OCI-M2 (cell line): Measurements from ENCODE around the gene CAPN7.

Source experiments
- DNase-seq: peaks from one replicate; lab custom pipeline; 2025; ENCODE audit not compliant: unreplicated experiment; lab: John Stamatoyannopoulos, UW

CAPN7 gene

GRCh38 chr3:15198686-15199085 is 7.4 kb upstream of the CAPN7 start:
- DNase-seq, result no peak

DNA sequence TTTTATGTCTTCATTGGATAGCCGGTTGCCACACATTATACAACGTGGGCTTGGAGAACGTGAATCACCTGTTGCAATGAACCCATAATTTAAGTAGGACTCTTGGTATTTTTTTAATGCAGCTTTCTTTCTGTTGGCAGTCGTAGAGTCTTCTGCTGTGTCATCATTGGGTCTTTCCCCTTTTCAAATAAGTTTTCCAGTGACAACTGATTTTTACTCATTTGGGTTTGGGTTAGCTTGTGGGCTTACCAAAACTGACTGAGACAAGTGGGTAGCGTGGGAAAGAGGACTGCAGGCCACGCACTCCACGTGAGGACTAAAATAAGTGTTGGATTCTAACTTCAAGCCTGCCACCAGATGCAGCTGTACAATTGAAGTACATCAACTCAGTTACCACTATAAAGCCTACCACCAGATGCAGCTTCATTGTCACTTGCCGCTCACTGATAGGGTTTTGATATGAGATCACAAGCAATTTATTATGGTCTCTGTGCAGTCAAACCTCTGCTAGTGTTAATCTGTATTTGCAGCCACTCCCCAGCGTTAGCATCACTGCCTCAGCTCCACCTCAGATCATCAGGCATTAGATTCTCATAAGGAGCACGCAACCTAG is 6.4 kb upstream of the CAPN7 start:
- DNase-seq, result no peak

DNA sequence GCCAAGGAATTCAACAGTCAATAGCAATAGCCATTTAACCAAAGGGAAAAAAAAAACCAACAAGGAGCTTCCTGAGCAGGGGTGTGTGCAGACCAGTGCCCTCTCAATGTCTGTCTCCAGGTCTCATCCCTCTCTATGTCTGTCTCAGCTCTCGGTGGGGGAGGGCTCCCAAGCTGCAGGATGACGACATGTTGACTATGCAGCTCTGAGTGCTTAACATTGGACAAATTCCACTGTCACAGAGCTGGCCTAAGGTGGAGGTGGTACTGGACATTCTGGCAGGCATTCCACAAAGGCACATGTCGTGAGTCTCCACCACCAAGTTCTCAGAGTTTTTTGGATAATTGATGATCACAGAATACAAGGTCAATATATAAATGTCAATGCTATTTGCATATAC is 2.0 kb upstream of the CAPN7 start:
- DNase-seq, result no peak

- DNase-seq, result no peak
Observed at GRCh38 chr3:15205482-15205933, 538 bp upstream of the CAPN7 start.

DNA sequence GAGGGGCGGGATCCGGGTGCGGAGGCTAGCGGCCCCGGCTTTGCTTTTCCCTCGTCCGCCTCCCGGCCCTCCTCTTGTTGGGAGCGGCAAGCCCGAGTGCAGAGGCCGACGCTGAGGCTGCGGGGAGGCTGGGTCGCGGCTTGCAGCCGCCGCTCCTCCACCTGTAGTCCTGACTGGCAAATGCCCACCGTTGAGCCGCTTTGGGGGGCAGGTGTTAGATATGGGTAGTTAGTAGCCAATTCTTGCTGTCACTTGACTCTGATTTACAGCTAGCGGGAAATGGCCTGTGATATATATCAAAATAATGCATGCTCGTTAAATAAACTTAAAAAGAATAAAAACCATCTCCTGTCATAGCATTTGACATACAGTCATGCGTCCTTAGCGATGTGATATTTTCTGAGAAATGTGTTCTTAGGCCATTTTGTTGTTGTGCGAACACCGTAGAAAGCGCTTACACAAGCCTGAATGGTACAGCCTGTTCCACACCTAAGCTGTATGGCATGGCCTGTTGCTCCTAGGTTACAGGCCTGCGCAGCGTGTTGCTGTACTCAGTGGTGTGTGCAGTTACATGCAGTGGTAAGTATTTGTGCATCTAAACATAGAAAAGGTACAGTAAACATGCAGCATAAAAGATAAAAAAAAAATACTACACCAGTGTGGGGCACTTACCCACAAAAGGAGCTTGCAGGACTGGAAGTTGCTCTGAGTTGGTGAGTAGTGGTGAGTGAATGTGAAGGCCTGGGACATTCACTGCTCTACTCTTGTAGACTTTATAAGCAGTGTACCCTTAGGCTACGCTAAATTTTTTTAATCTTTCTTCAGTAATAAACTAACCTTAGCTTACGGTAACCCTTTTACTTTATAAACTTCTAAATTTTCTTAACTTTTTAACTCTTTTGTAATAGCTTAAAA is 873 bp downstream of the CAPN7 start:
- no peak for DNase-seq

GRCh38 chr3:15207836-15208504 is 1.9 kb downstream of the CAPN7 start:
- DNase-seq, result no peak

DNA sequence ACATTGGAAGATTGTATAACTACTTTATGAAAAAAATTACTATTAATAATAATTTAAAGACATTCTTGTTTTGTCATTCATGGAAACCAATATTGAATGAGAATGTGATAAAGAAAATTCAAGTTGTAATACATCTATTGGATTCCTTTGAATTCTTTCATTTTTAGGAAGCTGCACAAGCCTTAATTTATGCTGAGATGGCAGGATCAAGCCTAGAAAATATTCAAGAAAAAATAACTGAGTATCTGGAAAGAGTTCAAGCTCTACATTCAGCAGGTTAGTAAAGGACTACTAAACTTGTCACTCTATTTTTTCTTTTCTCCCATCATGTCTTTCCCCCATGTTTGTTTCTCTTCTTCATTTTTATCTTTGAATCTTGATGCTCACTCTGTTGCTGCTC is 5.9 kb downstream of the CAPN7 start:
- DNase-seq, result no peak

- no peak for DNase-seq
Observed at GRCh38 chr3:15214758-15215157, 8.7 kb downstream of the CAPN7 start.

DNA sequence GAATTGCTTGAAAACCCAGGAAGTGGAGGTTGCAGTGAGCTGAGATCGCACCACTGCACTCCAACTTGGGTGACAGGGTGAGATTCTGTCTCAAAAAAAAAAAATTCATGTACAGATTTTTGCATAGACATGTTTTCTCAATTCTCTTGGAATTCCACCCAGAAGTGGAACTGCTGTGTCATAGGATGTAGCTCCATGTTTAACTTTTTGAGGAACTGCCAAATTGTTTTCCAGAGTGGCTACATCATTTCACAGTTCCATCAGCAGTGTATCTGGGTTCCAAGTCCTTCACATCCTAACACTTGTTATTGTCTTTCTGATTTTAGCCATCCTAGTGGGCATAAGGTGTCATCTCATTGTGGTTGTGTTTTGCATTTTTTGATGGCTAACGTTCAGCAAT is 9.9 kb downstream of the CAPN7 start:
- DNase-seq, result no peak

DNA sequence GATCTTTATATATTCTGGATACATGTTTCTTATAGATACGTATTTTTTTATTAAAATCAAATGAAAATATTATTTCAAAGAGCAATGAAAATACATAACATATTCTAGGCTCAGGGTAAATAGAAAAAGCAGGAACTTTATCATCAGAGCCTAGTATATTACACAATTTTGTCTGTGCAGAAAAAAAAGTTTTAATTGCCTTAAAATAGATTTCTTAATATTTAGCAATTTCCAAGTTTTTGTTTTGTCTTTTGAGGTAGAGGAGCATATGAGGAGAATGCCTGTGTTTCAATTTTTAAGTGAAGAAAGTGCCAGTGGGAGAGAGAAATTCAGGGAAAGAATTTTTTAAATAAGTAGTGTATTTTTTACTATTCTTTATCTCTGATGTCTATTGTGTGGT is 10.5 kb downstream of the CAPN7 start:
- no peak for DNase-seq

- DNase-seq, result no peak
Observed at GRCh38 chr3:15217011-15217671, 11.1 kb downstream of the CAPN7 start.

- DNase-seq, result no peak
Observed at GRCh38 chr3:15217841-15218267, 11.8 kb downstream of the CAPN7 start.

- DNase-seq, result no peak
Observed at GRCh38 chr3:15218689-15219088, 12.6 kb downstream of the CAPN7 start.

DNA sequence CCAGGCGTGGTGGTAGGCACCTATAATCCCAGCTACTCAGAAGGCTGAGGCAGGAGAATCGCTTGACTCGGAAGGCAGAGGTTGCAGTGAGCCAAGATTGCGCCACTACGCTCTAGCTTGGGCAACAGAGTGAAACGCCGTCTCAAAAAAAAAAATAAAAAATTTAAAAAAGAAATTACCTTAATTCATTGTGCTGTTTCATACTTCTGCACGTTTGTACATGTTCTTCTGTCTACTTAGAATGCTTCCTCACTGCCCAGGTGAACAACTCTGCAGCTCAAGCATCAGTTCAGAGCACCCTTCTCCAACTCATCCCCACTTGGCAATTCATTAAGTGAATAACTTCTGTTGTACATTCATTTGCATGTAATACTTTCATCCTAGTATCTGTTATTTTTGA is 14.0 kb downstream of the CAPN7 start:
- DNase-seq, result no peak

DNA sequence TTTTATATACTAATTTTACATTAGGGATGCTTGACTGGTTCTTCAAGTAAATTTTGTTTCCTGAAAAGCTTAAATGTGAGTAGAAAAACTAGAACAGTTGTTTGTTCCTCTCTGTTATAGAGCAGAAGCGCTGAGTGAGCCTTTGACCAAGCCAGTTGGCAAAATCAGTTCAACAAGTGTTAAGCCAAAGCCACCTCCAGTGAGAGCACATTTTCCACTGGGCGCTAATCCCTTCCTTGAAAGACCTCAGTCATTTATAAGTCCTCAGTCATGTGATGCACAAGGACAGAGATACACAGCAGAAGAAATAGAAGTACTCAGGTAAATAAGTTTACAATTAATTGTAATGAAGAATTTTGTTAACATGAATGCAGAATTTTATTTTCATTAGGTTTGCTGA is 14.6 kb downstream of the CAPN7 start:
- DNase-seq, result no peak

DNA sequence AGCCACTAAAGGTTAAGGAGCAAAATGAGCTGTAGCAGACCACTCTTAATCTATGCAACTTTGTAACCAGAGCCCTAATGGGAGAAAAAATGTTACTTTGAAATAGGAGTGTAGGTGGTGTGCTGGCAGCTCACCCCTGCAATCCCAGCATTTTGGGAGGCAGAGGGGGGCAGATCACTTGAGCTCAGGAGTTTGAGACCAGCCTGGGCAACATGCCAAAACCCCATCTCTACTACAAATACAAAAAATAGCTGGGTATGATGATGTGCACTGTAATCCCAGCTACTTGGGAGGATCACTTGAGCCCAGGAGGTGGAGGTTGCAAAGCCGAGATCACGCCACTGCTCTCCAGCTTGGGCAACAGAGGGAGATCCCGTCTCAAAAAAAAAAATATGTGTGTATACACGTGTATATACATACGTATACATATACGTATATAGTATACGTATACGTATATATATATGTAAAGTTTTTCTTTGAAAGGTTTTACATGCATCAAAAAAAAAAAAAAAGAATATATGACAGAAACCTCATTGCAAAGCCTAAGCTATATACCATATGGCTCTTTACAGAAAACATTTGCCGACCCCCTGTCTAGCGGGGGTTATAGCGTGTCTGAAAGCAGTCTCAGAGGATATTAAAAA is 15.7 kb downstream of the CAPN7 start:
- DNase-seq, result no peak

GRCh38 chr3:15223685-15224572 is 17.9 kb downstream of the CAPN7 start:
- DNase-seq, result no peak

DNA sequence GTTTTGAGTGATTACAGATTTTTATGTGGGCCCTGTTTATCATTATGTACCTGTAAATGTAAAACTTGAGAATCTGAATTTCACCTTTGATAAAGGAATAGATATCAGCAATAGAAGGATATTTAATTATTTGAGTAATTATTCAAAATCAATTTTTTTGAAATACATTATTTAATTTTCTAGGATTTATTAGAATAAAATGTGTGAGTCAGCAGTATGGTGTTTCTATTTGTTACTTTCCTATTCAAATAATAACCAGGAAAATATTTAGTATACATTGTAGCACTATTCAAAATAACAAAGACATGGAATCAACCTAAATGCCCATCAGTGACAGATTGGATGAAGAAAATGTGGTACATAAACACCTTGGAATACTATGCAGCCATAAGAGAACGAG is 22.1 kb downstream of the CAPN7 start:
- no peak for DNase-seq

- DNase-seq, result no peak
Observed at GRCh38 chr3:15229262-15229661, 23.2 kb downstream of the CAPN7 start.

DNA sequence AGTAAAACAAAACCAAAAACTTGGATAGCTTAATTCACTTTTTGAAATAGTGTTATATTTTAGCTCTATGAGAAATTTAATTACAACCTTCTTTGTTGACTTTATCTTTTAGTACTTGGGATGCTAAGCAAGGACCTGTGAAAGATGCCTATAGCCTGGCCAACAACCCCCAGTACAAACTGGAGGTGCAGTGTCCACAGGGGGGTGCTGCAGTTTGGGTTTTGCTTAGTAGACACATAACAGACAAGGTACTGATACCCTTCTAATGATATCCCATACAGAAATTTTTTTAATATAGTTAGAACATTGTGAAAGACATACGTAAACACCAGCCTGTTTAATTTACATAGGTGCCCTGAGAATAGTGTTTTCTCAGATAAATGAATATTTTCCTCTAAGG is 35.3 kb downstream of the CAPN7 start:
- DNase-seq, result no peak
